GM18951 (cell line): ENCODE results near the gene ATXN7L1.
"Not testable (repeated sequence)": the region's sequence is repeated elsewhere in the genome, so short reads cannot be mapped to it uniquely, and the experiment has no call there.

Source experiments
- POLR2A ChIP-seq: IDR thresholded peaks from 4 replicates; pipeline ENCODE4 v1.6.1; 2011; ENCODE audit warnings: mild to moderate bottlenecking; ENCODE audit not compliant: insufficient read length, insufficient read depth; ENCODE audit errors: extremely low read depth
- in situ Hi-C: fragments of 300-500 bp; cut with MboI; formaldehyde crosslinking; loops from one replicate; pipeline ENCODE4 v1.12.0; 2022; ENCODE audit warnings: low sequenced_read_pairs, mixed read lengths, inconsistent platforms; ENCODE audit not compliant: unreplicated experiment

The ATXN7L1 gene

DNA sequence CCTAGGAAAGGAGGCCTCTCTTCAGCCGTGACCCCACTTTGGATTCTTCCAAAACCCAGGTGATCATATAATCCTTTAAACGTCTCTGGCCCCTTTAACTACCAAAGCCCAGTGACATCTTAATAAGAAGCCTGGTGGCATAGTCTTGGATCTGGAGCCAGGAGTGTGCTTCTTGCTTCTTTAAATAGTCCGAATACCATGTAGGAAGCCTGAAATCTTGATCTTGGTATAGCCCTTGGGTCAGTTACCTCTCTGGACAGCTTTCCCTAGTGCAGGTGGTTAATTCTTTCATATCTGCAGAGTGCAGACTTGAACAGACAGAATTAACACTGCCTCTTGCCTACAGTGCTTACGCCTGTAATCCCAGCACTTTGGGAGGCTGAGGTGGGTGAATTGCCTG is 156.5 kb downstream of the ATXN7L1 start:
- TF ChIP-seq POLR2A: no peak
- in situ Hi-C loops: no loop called here

- in situ Hi-C loops: no loop called here
Observed at GRCh38 chr7:105719395-105719794, 157.0 kb downstream of the ATXN7L1 start.

DNA sequence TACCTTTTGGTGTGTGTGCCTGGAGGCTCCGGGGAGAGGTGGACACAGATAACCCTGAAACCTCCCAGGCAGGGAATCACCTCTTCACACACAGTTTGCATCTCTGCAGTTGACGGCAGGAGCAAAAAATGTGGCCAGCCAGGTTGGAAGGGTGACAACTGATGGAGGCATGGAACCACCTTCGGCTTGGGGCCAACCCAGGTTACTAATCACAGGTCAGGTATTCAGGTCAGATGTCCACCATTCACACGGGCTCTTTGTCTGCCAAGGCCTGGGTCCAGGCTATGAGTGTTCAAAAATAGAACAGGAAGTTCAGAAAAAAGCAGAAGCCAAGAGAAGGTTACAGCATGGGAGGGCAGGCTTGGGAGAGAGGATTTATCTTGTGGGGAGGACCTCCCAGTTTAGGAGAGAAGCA is 157.9 kb downstream of the ATXN7L1 start:
- TF ChIP-seq POLR2A: no peak
- in situ Hi-C loops: no loop called here

More at GRCh38 chr7:105719395-105719794, 157.0 kb downstream of the ATXN7L1 start:
- no peak for TF ChIP-seq POLR2A

DNA sequence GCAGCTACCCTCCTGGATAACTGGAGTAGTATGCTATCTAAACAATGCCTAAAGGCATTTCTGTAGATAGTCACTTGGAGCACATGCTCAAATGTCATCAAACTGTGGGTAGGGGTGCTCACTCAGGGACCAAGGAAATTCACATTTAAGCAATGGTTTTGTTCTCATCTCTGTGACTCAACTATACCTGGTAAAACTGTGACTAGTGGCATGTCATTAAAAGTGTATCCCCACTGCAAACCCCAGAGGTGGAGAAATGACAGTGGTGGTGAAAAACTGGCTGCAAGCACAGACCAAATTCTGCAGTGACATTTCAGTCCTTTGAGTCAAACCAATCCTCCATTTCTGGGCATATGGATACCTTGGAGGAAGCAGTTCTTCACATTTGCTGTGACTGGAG is 160.9 kb downstream of the ATXN7L1 start:
- TF ChIP-seq POLR2A: no peak

GRCh38 chr7:105713488-105714465 is 162.6 kb downstream of the ATXN7L1 start:
- in situ Hi-C loops: no loop called here
- no peak for TF ChIP-seq POLR2A

More for the DNA sequence above, 160.9 kb downstream of the ATXN7L1 start:
- in situ Hi-C loops: no loop called here

DNA sequence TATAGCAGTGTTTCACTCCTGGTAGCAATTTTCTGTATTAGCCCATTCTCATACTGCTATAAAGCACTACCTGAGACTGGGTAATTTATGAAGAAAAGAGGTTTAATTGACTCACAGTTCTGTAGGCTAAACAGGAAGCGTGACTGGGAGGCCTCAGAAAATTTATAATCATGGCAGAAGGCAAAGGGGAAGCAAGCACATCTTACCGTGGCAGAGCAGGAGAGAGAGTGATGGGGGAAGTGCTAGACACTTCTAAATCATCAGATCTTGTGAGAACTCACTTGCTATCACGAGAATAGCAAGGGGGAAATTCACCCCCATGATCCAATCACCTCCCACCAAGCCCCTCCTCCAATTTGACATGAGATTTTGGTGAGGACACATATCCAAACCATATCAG is 163.5 kb downstream of the ATXN7L1 start:
- in situ Hi-C loops: no loop called here
- TF ChIP-seq POLR2A: no peak

GRCh38 chr7:105711726-105712402 is 164.5 kb downstream of the ATXN7L1 start:
- in situ Hi-C loops: no loop called here
- no peak for TF ChIP-seq POLR2A

DNA sequence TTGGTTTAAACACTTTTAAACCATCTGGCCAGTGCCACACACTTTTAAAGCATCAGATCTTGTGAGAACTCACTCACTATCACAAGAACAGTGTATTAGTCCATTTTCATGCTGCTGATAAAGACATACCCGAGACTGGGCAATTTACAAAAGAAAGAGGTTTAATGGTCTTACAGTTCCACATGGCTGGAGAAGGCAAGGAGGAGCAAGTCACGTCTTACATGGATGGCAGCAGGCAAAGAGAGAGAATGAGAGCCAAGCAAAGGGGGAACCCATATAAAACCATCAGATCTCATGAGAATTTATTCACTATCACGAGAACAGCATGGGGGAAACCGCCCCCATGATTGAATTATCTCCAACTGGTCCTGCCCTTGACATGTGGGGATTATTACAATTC is 165.7 kb downstream of the ATXN7L1 start:
- in situ Hi-C loops: not testable (repeated sequence)

DNA sequence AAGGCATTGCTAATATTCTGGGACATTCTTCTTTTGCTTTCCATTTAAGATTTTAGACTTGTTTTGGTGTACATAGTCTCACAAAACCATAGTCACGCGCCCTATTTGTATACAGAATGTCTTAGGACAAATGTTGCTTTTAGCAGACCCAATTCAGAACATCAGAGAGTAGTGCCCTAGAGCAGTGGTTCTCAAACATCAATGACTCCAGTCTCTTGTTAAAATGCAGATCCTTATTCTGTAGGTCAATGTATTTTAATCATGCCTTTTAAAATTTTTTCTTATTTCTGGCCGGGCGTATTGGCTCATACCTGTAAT is 167.7 kb downstream of the ATXN7L1 start:
- no peak for TF ChIP-seq POLR2A
- in situ Hi-C loops: no loop called here

DNA sequence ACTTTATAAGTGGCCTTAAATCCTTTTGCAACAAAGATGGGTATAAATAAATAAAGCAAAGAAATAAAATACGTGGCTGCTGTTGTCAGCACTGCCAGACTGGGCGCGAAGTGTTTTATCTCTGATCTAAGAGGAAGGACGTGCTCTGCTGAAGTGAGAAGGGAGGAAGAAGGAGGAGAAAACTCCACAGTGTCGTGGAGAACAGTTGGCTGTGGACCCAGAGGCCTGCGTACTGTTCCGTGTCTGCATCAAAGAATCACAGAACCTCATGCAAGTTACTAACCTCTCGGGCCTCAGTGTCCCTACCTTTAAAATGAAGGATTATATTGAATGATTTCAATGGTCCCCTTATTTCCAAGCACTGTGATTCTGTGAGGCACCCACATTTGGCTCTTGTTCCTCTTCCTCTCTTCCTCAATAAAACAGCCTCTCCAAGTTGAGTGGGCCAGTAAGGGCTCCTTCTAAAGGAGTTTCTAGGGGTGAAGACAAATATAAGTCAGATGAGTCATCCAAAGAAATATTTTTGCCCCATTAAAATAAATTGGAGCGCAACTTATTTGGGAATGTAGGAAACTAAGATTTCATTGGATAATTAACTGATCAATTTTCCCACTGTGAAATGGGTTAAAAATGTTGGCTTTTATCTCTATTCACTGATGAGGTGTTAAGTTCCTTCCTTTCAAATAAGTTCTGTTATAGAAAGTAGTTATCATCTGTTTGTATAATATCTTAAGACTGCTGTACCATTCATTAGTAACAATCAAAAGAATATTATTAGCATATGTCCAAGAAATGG is 168.2 kb downstream of the ATXN7L1 start:
- no peak for TF ChIP-seq POLR2A
- in situ Hi-C loops: no loop called here

- in situ Hi-C loops: no loop called here
- TF ChIP-seq POLR2A: no peak
Observed at GRCh38 chr7:105707381-105707780, 169.0 kb downstream of the ATXN7L1 start.

DNA sequence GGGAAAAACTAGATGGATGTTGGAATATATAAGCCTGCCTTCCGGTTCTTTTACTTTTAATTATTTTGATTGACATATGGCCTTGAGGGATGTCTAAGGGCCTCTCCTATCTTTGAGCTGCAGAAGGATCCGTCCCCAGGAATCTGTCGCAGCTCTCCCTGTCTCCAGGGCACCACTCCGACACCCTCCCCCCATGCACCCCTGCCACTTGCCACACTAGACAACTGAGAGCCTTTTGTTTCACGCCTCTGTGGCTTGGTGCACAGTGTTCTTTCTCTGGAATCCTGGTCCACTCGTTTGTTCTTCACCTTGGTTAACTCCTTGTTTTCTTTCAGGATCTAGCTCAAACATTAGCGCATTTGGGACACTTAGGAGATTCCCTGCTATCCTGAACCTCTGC is 171.0 kb downstream of the ATXN7L1 start:
- in situ Hi-C loops: no loop called here

GRCh38 chr7:105703207-105703930 is 173.0 kb downstream of the ATXN7L1 start:
- in situ Hi-C loops: no loop called here

More for the DNA sequence above, 171.0 kb downstream of the ATXN7L1 start:
- TF ChIP-seq POLR2A: no peak

More at GRCh38 chr7:105703207-105703930, 173.0 kb downstream of the ATXN7L1 start:
- TF ChIP-seq POLR2A: no peak
